HG03097 (cell line): ENCODE measurements around the gene WLS.

Experiments used
- ATAC-seq: cut with Tn5 transposase; IDR thresholded peaks from one replicate; pipeline ENCODE4 v1.9.1; 2021; ENCODE audit not compliant: unreplicated experiment, low FRiP score

The WLS gene

DNA sequence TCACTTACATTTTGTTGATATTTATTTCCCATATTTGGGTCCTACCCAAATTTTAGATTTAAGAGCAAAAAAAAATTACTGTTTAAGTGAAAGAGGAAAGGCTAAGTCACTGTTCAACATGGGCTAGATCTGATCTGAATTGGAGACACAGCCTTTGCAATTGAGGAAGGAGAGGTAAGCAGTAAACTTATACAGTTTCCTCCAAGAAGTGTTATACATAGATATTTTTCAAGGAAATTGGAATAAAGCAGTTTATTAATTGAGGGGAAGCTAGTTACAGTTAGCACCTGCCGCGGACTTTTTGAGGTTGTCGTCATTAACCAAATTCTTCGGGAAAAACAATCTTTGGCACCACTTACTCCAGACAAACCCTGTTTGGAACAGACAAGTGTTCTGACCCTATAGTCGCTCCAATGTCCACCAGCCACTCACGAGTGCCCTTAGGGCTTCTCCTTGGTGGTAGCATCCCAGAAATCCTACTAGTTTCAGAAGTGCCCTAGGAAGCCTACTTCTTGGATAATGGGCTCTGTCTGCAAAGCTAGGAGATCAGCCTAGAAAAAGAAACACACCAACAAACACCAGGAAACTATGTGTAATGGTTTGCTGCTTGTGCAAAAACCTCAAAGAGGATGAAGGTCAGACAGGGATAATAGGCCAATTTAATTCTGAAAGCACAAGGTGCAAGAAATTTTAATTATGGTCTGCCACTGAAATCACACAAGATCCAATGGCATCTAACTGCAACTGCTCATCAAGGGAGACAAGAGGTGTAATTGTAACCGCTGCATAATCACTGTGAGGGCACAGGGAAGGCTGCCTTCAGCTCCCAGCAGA lies 2.5 kb downstream of the WLS start:
- ATAC-seq, result no peak

DNA sequence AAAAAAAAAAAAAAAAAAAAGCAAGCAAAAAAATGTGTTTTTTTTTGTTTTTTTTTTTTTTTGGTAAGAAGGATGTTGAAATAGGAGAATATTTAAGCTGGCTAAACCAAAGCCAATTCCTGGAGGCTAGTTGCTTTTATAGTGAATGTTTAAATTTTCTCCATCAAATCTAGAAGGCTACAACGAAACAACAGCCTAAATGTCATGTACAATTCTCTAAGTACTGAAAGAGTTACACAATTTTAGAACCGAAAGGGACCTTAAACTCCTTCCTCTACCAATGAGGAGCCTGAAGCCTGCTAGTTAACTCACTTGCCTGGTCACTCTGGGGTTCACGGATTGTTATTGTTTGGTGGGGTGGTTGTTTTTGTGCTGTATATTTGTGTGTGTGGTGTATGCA lies 3.5 kb downstream of the WLS start:
- no peak for ATAC-seq

DNA sequence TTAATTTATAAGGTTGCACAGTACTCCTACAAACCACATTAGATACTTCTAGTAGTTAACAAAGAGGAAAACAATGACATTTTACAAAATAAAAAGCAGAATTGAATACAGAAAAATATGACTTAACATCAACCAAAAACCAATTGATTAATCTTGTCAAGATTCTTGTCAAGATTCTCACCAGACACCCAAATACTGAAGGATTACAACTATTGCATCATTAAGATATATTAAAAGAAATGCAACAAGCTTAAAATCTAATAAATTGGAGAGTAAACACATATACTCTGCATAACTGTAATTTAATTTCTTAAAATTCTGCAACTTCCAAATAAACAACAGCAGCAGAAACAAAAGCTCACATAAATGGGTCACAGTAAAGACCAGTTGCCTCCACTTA lies 4.7 kb downstream of the WLS start:
- ATAC-seq, result no peak

DNA sequence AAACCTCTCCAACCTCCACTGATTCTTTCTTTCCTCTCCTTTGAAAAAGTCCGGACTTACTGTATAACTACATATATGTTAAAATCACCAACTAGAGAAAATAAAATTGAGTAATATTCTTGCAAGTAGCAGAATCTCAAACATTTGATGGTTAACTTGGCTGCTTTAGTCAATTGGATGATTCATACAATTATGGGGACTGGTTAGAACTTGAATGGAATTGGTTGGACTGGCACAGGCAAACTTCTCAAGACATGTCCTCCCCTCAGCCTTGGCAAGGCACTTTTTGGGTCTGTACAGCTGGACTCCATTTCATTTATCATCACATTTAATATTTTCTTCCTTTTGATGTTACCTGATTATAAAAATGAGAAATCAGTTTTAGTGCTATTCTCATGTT lies 6.5 kb downstream of the WLS start:
- ATAC-seq, result no peak

DNA sequence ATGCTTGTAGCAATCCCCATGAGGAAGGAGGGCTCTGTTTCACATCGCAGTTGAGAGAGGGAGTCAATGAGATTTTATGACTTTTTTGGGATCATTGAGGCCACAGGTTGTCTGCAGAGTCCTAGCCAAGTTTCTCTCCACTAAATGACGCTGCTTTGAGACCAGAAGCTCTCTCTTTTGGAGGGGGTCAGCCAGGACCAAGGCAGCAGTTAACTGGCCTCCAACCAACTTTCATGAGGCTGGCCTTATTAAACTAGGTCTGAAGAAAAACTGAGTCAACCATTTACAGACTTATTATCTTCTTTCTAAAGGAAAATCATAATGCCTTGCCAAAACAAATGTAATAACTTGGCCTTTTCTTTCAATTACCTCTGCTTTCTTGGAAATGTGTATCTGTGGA lies 8.6 kb downstream of the WLS start:
- no peak for ATAC-seq

DNA sequence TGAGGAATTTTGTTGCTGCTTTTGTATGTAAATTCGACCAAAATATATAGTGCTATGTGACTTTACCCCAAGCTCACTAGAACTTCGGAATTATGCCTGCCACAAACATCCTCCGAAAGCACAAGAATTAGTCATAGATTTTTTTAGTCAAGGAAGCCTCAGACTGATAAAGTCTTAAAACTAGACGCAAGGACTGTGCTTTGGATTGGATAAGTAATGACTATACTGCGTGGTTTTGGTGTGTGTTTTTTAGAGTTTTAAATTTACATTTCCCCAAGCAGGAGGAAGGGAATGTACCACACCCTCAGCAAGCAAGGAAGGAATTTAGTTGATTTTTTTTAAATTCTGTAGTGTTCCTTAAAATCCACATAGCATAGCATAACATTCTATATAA lies 10.3 kb downstream of the WLS start:
- no peak for ATAC-seq

DNA sequence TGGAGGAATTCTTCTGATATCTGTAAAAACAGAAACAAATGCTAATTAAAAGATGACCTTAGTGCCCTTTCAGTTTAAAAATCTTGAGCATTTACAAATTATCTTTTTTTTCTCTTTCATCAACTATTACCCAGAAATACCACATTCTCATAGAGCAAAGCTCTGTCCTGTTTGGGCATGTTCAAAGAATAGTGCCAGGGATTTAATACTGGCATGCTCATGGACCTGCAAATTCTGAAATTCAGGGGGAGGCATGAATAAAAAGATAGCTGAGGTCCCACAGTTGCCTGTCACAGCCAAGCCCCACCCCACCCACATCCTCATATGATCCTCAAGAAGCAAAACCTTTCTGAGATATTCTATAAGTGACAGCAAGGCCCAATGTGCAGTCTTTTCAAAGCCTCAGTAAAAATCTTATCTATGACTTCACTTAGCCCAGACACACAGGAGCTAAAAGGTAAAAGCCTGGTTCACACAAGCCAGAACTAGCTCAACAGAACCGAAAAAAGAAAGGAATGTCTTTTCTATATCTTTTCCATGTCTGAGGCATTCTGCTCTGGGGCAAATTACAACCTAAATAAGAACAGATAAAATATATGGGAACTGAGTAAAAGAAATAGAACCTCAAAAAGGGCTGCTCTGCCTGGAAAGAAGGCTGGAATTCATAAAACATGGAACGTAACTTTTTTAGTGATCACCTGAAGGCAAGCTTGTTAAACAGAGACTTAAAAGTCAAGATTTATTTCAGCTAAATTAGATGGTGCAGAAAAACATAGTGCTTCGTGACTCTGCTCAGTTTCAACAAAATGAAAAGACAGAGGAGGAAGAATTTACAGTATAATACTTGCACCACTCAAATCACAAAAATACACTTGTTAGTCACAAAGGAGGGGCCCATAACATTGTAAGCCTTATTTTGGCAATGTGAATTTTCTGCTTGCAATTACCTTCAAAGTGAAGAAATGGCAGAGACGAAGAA lies 11.0 kb downstream of the WLS start:
- no peak for ATAC-seq

DNA sequence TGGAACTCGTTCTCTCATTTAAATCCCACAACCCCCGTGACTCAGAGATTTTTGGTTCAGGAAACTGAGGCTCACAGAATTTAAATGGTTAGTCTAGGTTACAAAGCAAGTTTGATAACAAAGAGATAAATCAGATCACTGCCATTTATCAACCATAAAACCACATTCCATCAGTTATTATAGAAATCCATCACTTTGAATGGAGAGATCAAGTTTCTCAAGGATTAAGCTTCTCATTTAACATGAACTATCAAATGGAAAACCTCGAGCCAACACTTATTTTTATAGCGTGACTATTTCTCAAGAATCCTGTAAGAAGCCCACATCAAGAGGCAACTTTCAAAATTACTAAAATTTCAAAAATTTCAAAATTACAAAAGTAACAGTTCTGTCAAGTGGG lies 11.9 kb downstream of the WLS start:
- ATAC-seq, result no peak

DNA sequence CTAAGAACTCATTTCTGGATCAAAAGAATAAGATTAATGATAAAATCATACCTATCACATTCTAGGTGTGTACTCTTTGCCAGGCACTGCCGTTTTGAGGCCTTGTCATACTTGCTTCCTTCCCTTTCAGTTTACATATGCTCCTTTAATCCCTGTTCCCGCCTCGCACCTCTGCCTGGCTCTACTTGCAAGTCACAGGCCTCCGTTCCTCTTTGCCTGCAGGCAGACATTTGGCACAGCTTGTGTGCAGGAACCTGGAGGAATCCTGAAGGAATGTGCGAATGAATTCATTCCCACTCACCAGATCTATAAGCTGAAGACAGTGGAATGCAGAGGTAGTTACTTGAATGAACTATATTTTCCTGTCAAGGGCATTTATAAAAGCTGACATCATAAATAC lies 13.8 kb downstream of the WLS start:
- no peak for ATAC-seq

DNA sequence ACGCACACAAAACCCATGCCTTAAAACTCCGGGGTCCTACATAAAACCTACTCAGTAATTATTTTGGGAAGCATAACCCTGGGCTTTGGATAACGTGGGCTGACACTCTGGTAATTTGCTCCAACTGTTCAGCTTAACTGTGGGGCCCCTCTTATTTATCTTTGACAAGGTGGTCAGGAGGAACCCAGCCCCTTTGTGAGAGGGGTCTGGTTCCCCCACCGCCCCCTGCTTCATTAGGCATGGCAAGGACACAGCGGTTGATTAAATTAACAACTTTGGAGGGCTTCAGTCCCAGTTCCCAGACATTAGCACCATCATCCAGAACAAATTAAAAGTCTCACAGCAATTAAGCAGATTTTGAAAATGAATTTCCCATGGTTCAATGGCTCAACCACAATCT lies 14.7 kb downstream of the WLS start:
- ATAC-seq, result no peak

DNA sequence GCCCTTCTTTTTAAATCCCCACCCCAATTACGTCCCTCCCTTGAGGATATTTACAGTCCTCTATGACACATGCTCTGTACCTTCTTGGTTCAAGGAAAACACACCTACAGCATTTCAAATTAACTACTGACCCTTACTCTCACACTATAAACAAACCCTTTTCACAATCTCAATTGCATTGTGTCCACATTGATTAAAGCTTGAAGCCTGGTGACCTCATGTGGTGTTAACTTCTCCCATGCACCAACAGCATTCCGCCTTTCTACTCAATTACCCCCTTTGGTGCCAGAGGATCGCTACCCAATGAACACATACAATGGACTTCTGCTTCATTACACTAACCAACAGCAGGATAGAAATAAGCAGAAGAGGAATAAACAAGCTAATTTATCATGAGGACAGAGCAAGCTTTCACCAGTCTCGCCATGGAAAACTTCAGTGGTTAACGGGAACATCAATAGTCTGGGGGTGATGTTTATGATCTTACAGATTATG lies 15.2 kb downstream of the WLS start:
- no peak for ATAC-seq

DNA sequence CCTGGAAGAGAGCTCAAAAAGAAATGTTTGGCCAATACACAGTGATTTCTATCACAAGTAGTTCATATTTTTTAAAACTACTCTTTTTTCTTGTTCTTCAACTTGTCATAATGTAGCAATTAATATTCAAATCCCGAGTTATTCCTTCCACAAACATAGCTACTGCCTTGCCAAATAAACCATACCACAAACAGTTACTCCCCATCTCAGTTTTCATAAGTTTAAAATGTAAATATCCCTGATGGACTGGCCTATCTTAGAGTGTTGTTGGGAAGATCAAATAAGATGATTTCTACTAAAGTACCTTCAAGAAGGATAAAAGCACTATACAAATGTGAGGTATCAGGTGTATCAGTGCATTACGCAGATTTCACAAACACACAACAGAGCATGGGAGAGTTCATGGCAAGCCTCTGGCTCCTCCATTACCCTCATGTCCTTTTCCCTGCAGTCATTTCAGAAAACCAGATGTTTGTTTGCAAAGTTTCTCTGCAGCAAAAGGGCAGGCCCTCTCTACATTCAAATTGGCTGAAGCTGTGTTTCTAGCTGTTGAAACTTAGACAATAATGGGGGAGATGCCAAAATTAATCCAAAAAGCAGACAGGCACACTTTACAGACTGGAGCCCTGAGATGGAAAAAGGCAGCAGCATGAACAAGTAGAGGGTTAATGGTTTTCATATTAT lies 16.1 kb downstream of the WLS start:
- ATAC-seq, result no peak

DNA sequence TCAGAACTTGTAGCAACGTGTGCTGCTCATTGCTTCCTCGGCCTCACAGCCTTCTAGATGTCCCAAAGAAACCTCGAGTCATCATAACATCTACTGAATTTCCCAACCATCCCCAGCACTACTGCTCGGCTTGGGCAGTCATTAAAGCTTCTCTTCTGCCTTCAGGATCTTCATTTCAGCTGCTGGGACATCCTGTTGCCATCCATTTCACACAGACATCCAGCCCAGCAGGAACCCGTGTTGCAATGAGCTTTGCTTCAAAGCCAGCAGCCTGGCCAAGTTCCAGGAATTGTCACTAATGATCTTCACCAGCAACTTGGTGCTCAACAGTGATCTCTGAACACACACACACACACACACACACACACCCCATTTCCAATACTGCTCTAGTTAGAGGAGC lies 18.5 kb downstream of the WLS start:
- no peak for ATAC-seq

DNA sequence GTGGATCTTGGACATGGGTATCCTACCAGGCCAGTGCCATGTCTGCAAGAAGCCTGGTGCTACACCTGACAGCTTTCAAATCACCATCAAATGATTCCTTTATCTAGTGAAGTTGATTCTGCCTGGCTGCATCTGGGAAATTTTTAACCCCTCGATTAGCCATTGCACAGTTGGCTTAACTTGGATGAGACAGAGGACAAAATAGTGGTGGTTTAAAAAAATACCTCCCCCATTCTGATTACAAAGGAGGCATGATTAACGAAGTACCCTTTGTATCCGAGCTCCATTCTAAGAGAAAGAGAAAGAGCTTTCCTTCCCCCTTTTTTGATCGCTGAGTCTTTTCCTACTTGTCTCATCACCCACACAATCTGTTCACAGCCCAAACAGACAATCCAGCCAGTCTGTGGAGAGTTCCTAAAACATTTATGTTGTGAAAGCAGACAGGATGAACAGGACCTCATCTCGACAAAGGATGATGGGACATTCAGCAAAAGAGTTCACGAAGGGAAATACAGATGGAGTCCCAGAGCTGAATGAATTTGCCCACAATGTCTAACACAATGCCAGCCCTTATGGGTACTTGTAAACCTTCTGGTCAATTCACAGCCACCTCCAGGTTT lies 20.5 kb downstream of the WLS start:
- ATAC-seq, result no peak

DNA sequence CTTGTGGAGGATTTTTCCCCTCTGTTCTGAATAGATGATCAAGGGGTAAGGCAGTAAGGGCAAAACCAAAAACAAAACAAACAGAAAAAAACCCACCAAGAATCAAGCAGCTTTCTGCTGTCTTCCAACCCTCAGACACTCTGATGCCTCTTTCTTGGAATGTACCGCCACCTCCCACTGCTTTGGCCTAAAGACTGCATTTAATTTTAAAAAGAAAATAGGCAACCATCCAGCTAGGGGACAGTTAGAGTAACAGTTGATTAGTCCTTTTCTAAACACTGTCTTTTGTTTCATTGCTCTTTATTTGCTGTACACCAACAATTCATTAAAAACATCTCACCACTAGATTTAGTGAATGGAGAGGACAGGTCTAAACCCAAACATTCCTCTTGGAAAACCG lies 21.5 kb downstream of the WLS start:
- ATAC-seq, result no peak

DNA sequence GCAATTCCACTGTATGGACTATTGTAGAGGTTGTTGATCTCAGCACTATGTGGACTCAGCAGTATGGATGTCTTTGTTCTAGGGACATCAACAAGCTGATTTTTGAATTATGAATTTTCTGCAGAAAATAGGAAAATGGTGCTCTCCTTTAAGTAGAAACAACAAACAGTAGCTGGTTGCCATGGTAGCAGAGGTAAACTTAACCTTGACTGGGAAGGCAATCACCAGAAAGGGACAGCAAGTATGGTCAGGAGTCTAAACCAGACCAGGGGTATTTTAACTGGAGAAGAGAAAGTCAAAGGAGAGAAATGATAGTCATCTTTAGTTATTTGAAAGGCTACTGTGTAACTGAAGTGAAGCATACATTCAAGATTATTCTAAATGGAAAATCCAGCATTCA lies 22.3 kb downstream of the WLS start:
- ATAC-seq, result no peak

DNA sequence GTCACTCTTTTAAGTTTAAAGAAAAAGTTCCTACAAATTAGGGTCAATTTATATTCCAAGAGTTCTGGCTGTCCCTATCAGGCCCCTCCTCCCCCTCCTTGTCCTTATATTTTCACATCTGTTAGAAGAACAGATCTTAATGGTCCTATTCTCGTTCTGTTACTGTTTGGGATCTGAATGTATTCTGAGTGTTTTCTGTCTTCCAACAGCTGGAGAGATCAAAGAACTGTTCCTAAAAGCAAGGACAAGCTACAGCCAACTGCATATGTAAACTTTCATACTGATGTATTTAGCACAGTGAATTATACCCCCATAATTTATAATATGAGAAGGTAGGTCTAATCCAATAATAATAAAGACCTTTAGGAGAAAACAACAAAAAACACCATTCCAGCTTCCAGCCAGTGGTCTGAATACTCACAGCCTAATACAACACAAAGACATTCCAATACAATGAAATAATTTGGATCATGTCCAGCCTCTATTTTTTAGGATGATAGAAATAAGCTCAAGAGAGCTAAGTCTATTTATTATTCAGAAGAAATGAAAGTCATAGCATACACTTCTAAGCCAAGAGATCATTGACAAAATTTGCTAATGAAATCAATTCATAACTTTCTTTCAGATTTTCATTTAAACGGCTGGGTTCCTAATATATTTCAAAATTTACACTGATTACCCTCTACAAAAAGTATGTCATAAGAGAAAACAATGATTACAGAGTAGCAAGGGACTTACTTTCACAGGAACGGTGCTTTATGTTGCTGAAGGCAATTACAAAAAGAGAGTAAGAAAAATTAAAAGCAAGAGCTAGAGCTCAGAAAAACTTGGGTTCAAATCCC lies 25.3 kb downstream of the WLS start:
- ATAC-seq, result no peak

DNA sequence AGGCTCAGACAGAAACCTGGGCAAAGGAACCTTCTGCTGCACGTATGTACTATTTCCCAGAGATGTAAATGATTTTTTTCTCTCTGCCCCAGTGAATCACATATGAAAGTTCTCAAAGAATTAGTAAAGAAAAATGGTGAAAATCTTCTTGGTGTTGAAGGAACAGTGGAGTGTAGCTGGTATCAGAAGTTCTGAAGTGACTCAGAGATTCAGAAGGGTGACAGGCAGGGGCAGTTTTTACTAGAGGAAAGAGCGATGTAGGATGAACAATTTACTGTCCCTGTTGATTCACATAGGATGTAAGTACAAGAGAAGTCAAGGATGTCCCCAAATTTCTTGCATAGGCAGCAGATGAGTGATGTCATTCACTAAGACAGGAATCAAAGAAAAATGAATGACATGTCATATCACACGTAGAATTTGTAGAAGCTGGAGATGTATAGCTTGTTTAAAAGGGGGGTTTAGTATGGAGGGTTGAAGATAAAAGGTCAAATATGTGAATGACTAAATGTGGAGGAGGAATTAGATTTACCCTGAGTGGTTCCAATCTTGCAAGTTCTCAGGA lies 26.4 kb downstream of the WLS start:
- ATAC-seq, result no peak

DNA sequence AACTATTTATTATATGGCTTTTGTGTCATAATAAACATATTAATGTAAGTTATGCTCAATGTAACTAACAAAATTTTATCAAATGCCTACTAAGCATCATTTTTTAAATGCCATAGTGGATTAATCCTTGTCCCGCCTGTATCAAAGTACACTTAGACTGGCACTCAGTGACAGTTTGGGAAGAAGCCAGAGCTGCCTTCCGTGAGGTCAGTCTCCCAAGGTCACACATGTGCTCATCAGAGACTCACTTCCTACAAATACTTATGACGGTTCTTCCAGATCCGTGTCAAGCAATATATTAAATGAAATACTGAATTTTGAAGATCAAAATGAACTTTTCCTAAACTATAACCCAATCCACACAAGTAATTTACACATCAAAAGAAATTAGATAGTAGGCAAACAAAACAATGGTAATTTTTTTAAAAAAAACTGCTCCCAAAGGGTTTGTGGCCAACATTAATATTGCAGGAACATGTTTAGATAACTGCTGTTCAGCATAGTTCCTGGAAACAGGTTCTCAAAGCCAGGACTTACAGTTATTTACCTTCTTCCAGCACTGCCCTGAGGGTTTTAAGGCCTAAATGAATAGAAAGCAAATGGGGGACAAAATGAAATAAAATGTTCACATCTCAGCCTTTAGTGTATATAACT lies 27.2 kb downstream of the WLS start:
- ATAC-seq, result no peak
